Psoas muscle (tissue), 8 donors: ENCODE data around the gene UXS1. TPM values are rescaled to one million over a fixed set of nuclear protein-coding genes. Genes with fewer than 3 reads are reported as not detected.

Experiments used
- ATAC-seq, 4 donors: fragments of 200-7000 bp; cut with Tn5 transposase; one replicate each; pipeline ENCODE4 v1.9.1; 2020; ENCODE audit warnings: moderate library complexity in 3 of 4, mild to moderate bottlenecking in 2 of 4
- DNase-seq, 2 donors: peaks; one replicate each; pipeline ENCODE4 v3.0.0-alpha.2; 2020
- H3K27ac ChIP-seq: fragments of 200-600 bp; one replicate; pipeline ENCODE4 v1.8.0; 2022
- H3K27me3 ChIP-seq, 3 donors: fragments of 200-600 bp in 1 of 3; one replicate each; pipeline versions ENCODE4 v1.6.1 to v1.8.0; 2013 to 2022; ENCODE audit warnings: low read length in 2 of 3, mild to moderate bottlenecking in 2 of 3, moderate library complexity in 1 of 3; ENCODE audit not compliant: insufficient read depth in 3 of 3
- H3K36me3 ChIP-seq, 2 donors: fragments of 200-600 bp in 1 of 2; one replicate each; pipeline versions ENCODE4 v1.6.1 to v1.8.0; 2013 to 2022; ENCODE audit warnings: low read depth in 1 of 2, mild to moderate bottlenecking in 1 of 2, moderate library complexity in 1 of 2; ENCODE audit not compliant: insufficient read depth in 1 of 2
- H3K4me1 ChIP-seq: fragments of 200-600 bp; one replicate; pipeline ENCODE4 v1.8.0; 2022
- H3K4me3 ChIP-seq: fragments of 200-600 bp; one replicate; pipeline ENCODE4 v1.8.0; 2022; ENCODE audit warnings: mild to moderate bottlenecking
- H3K9me3 ChIP-seq: fragments of 200-600 bp; one replicate; pipeline ENCODE4 v1.8.0; 2022
- WGBS, 3 donors: extraction: QIAGEN DNeasy Blood & Tissue Kit; methylation state at CpG; one replicate each; pipeline versions ENCODE4 v1.1.6 to v1.1.7; 2013; 5-methylcytosine and 5-hydroxymethylcytosine counted together
- intact Hi-C, 2 donors: fragments of 100-400 bp; cut with DNase I; formaldehyde crosslinking; loops; one replicate each; pipeline versions ENCODE4 v1.11.0 to v1.14.2; 2022
- polyA plus RNA-seq, 3 donors: library from polyadenylated mRNA; stranded (reverse); fragments of 200-250 nt; gene quantifications; one replicate each; pipeline ENCODE4 v1.2.3, GENCODE V29; 2013
- total RNA-seq, 4 donors: library from RNA; stranded (reverse); fragmentation: NEBNext Ultra II Directional in 2 of 4; extraction: Animal tissue kit (Norgen Biotek cat#: 25700) in 2 of 4; gene quantifications; one replicate each; pipeline versions ENCODE4 v1.2.1 to v1.2.4, GENCODE V29; 2021 to 2023
- TF ChIP-seq, protein P1 (sequence below): fragments of 200-600 bp; IDR thresholded peaks from one replicate; pipeline ENCODE4 v1.8.0; 2022; ENCODE audit warnings: antibody characterized with exemption
- donor health status: healthy with polysubstance abuse.
- donor health status: DM: no; HTN: no; CAD: no; lungs with moderate emphysema.
- donor health status: Bipolar disorder and iron deficiency.
- donor health status: healthy.
- donor health status: DM: yes; HTN: yes; CAD: no.
- donor health status: DM: no; HTN: no; CAD: no.
- donor health status: DM: no; HTN: no; CAD: no.
- donor health status: DM: yes; HTN: yes; CAD: no.

The UXS1 gene
- total and polyA plus RNA-seq, 7 donors: 12.2 to 36.0 (median 22.5) TPM

GRCh38 chr2:106096299-106097037 lies 97.6 kb downstream of the UXS1 start:
- H3K27me3 ChIP-seq: no peaks in the 10 kb centered on the region
- 90 to 96% (median 90%) methylated on average over 12 of the region's 12 CpGs for WGBS, 3 donors
- ATAC-seq (no peak), DNase-seq (no peak)
- intact Hi-C loops: loop anchor here in 1 of 2 donors (10.0 kb wide), 1 partner anchor 522 kb away; no protein-coding TSS in a partner anchor
- H3K9me3 ChIP-seq: no peaks in the 10 kb centered on the region
- no peaks in the 10 kb centered on the region for H3K4me1 ChIP-seq
- H3K36me3 ChIP-seq: peaks cover 3 to 44% of the 10 kb centered on the region in 2 donors
- H3K27ac ChIP-seq: no peak overlapping the region
- H3K4me3 ChIP-seq: no peak overlapping the region
- TF ChIP-seq, protein P1, sequence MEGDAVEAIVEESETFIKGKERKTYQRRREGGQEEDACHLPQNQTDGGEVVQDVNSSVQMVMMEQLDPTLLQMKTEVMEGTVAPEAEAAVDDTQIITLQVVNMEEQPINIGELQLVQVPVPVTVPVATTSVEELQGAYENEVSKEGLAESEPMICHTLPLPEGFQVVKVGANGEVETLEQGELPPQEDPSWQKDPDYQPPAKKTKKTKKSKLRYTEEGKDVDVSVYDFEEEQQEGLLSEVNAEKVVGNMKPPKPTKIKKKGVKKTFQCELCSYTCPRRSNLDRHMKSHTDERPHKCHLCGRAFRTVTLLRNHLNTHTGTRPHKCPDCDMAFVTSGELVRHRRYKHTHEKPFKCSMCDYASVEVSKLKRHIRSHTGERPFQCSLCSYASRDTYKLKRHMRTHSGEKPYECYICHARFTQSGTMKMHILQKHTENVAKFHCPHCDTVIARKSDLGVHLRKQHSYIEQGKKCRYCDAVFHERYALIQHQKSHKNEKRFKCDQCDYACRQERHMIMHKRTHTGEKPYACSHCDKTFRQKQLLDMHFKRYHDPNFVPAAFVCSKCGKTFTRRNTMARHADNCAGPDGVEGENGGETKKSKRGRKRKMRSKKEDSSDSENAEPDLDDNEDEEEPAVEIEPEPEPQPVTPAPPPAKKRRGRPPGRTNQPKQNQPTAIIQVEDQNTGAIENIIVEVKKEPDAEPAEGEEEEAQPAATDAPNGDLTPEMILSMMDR: no peak

GRCh38 chr2:106095478-106096298 lies 98.4 kb downstream of the UXS1 start:
- H3K4me3 ChIP-seq: no peak overlapping the region
- TF ChIP-seq, protein P1: no peak
- no peak for ATAC-seq
- no peaks in the 10 kb centered on the region for H3K27me3 ChIP-seq
- H3K36me3 ChIP-seq: peaks cover 3 to 42% of the 10 kb centered on the region in 2 donors
- WGBS, 3 donors: 85 to 93% (median 91%) methylated on average over 21 of the region's 21 CpGs
- H3K27ac ChIP-seq: no peak overlapping the region
- no peaks in the 10 kb centered on the region for H3K9me3 ChIP-seq
- H3K4me1 ChIP-seq: no peaks in the 10 kb centered on the region
- no peak for DNase-seq
- intact Hi-C loops: loop anchor here in 1 of 2 donors (10.0 kb wide), 1 partner anchor 521 kb away; no protein-coding TSS in a partner anchor

- intact Hi-C loops: loop anchor here in 1 of 2 donors (10.0 kb wide), 1 partner anchor 519 kb away; no protein-coding TSS in a partner anchor
- ATAC-seq: no peak
Measured at GRCh38 chr2:106094131-106094841, 99.8 kb downstream of the UXS1 start.

DNA sequence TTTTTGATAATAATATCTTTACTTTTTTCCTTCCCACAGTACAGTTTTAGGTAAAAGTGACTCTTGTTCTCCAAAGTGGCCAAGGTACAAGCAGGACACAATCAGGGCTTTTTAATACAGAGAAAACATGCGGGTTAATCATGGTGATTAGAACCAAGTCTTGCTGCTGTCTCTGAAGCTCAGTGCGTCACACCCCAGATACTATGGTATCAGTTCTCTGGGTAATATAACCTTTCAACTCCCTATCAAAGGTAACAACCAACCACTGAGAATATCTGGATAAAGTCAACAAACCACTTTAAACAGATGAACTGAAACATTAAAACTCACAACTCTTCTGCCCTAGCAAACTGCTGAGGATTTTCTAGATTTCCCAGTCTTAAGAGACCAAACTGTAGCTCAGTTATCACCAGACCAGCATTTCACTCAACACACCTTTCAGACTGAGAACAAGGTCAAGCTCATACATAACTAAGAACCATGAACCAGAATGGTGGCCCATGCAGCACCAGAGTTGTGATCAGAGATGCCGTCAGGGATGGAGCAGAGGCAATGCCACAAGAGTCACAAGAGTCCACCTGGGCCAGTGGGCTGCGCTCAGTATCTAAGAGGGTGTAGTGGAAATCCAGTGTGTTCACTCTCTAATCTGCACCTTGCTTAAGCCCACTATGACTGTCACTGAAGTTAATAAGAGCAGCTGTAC lies 103.0 kb downstream of the UXS1 start:
- Histone ChIP-seq H3K4me3 (no peak overlapping the region), H3K9me3 (no peaks in the 10 kb centered on the region), H3K27ac (no peak overlapping the region), H3K36me3 (peaks cover 3 to 25% of the 10 kb centered on the region in 2 donors), H3K4me1 (no peaks in the 10 kb centered on the region), H3K27me3 (no peaks in the 10 kb centered on the region)
- TF ChIP-seq, protein P1: no peak
- WGBS, 3 donors: 99 to 100% (median 99%) methylated on average over 4 of the region's 4 CpGs
- intact Hi-C loops: loop anchor here in 1 of 2 donors (10.0 kb wide), 1 partner anchor 516 kb away; no protein-coding TSS in a partner anchor
- DNase-seq (no peak), ATAC-seq (no peak)

More at GRCh38 chr2:106094131-106094841, 99.8 kb downstream of the UXS1 start:
- no peaks in the 10 kb centered on the region for H3K4me1 ChIP-seq
- 84 to 87% (median 85%) methylated on average over 13 of the region's 13 CpGs for WGBS, 3 donors
- H3K36me3 ChIP-seq: peaks cover 3 to 33% of the 10 kb centered on the region in 2 donors
- no peaks in the 10 kb centered on the region for H3K9me3 ChIP-seq
- DNase-seq: no peak
- TF ChIP-seq, protein P1: no peak
- no peak overlapping the region for H3K27ac ChIP-seq
- no peak overlapping the region for H3K4me3 ChIP-seq
- H3K27me3 ChIP-seq: no peaks in the 10 kb centered on the region
